Activated naive CD8-positive, alpha-beta T cell treated with anti-CD3 and anti-CD28 coated beads, Interleukin-2, amount 10 ng/mL, durations not matched to agents 7 days and 5 days (primary cell): ENCODE results near the gene CCDC171. TPM values are rescaled to one million over a fixed set of nuclear protein-coding genes. Genes with fewer than 3 reads are reported as not detected.

ENCODE experiments used
- ATAC-seq: fragments of 150-1000 bp; cut with Tn5 transposase; one replicate; pipeline ENCODE4 v1.10.0; 2021; ENCODE audit warnings: low read depth, moderate library complexity
- POLR2A ChIA-PET: fragments of 350-600 bp; sonication (Branson Sonifier 250); formaldehyde crosslinking; loops from one replicate; lab custom pipeline; 2021; ENCODE audit warnings: antibody characterized with exemption; lab: Charles Lee
- DNase-seq: peaks from one replicate; pipeline ENCODE4 v3.0.0; 2021
- H3K27ac Mint-ChIP-seq: one replicate; pipeline ENCODE4 v1.8.0; 2022; ENCODE audit warnings: mild to moderate bottlenecking, mixed read lengths
- H3K27me3 Mint-ChIP-seq: one replicate; pipeline ENCODE4 v1.8.0; 2022; ENCODE audit warnings: mild to moderate bottlenecking, moderate library complexity, mixed read lengths
- H3K36me3 Mint-ChIP-seq: one replicate; pipeline ENCODE4 v1.8.0; 2021; ENCODE audit warnings: mild to moderate bottlenecking, mixed read lengths
- H3K4me1 Mint-ChIP-seq: one replicate; pipeline ENCODE4 v1.8.0; 2021; ENCODE audit warnings: mixed read lengths
- H3K4me3 Mint-ChIP-seq: one replicate; pipeline ENCODE4 v1.8.0; 2022; ENCODE audit warnings: mild to moderate bottlenecking, moderate library complexity, mixed read lengths
- H3K9me3 Mint-ChIP-seq: one replicate; pipeline ENCODE4 v1.8.0; 2021; ENCODE audit warnings: mixed read lengths
- total RNA-seq, 2 experiments: library from RNA; stranded (reverse); gene quantifications; one replicate each; pipeline ENCODE4 v1.2.3, GENCODE V29; 2021

Gene CCDC171
- total RNA-seq, 2 experiments from 2014 or later, result 1.7 to 2.7 TPM

GRCh38 chr9:15927161-15927560 is 374.3 kb downstream of the CCDC171 start:
- Mint-ChIP-seq H3K9me3 (no peaks in the 10 kb centered on the region), H3K4me1 (no peaks in the 10 kb centered on the region)

GRCh38 chr9:15935661-15936305 is 382.9 kb downstream of the CCDC171 start:
- no peaks in the 10 kb centered on the region for H3K4me1 Mint-ChIP-seq
- no peak overlapping the region for H3K4me3 Mint-ChIP-seq
- H3K9me3 Mint-ChIP-seq, result peaks cover 2% of the 10 kb centered on the region
- no peaks in the 10 kb centered on the region for H3K36me3 Mint-ChIP-seq
- POLR2A ChIA-PET, result no interaction called here
- DNase-seq, result no peak
- ATAC-seq, result no peak
- no peaks in the 10 kb centered on the region for H3K27me3 Mint-ChIP-seq
- H3K27ac Mint-ChIP-seq, result no peak overlapping the region

More at GRCh38 chr9:15927161-15927560, 374.3 kb downstream of the CCDC171 start:
- no peak for DNase-seq
- Mint-ChIP-seq H3K36me3 (no peaks in the 10 kb centered on the region), H3K4me3 (no peak overlapping the region), H3K27me3 (no peaks in the 10 kb centered on the region), H3K27ac (no peak overlapping the region)
- ATAC-seq, result no peak
- POLR2A ChIA-PET, result no interaction called here

- Mint-ChIP-seq H3K27ac (no peak overlapping the region), H3K4me3 (no peak overlapping the region), H3K27me3 (no peaks in the 10 kb centered on the region), H3K4me1 (no peaks in the 10 kb centered on the region), H3K9me3 (peaks cover 2% of the 10 kb centered on the region), H3K36me3 (no peaks in the 10 kb centered on the region)
- POLR2A ChIA-PET, result no interaction called here
- no peak for ATAC-seq
- DNase-seq, result no peak
Observed at GRCh38 chr9:15936306-15936921, 383.6 kb downstream of the CCDC171 start.

DNA sequence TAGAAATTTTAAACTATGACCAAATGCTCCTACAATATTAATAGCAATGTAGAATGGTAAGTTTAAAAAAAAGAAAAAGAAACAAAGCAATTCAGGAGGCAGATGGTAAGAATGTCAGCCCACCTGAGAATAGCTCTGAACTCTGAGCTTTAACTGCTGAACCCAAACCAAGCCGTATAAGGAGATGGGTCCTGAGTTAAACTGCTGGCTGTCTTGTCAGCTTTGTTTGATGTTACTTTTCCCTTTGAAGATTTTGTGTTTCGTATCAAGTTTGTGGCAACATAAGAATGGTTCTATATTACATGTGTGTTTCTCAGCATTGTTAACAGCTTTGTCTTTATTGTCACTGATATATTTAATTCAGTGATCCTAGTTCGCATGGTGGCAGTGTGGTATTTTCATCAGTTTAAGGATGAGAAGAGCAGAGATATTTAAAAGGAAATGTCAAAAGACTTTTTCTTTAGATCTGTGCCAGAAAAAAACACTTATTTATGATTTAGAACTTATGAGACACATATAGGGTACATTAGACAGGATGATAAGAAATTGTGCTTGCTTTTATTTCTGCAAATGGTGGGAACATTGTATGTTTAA is 390.1 kb downstream of the CCDC171 start:
- ATAC-seq, result no peak
- Mint-ChIP-seq H3K9me3 (no peaks in the 10 kb centered on the region), H3K4me3 (no peak overlapping the region), H3K4me1 (no peaks in the 10 kb centered on the region), H3K36me3 (no peaks in the 10 kb centered on the region), H3K27me3 (no peaks in the 10 kb centered on the region), H3K27ac (no peak overlapping the region)
- DNase-seq, result no peak
- POLR2A ChIA-PET, result no interaction called here

GRCh38 chr9:15944341-15944740 is 391.5 kb downstream of the CCDC171 start:
- peaks cover 1% of the 10 kb centered on the region for H3K9me3 Mint-ChIP-seq
- H3K4me3 Mint-ChIP-seq, result no peak overlapping the region
- no peaks in the 10 kb centered on the region for H3K27me3 Mint-ChIP-seq
- no peak for DNase-seq
- POLR2A ChIA-PET, result no interaction called here
- ATAC-seq, result no peak
- no peaks in the 10 kb centered on the region for H3K36me3 Mint-ChIP-seq
- no peaks in the 10 kb centered on the region for H3K4me1 Mint-ChIP-seq
- no peak overlapping the region for H3K27ac Mint-ChIP-seq

- Mint-ChIP-seq H3K4me1 (peaks cover 1% of the 10 kb centered on the region), H3K27me3 (no peaks in the 10 kb centered on the region), H3K4me3 (no peak overlapping the region), H3K36me3 (peaks cover under 1% of the 10 kb centered on the region), H3K27ac (no peak overlapping the region), H3K9me3 (peaks cover under 1% of the 10 kb centered on the region)
- ATAC-seq (no peak), DNase-seq (no peak)
- POLR2A ChIA-PET, result no interaction called here
Observed at GRCh38 chr9:15959663-15960062, 406.8 kb downstream of the CCDC171 start.

DNA sequence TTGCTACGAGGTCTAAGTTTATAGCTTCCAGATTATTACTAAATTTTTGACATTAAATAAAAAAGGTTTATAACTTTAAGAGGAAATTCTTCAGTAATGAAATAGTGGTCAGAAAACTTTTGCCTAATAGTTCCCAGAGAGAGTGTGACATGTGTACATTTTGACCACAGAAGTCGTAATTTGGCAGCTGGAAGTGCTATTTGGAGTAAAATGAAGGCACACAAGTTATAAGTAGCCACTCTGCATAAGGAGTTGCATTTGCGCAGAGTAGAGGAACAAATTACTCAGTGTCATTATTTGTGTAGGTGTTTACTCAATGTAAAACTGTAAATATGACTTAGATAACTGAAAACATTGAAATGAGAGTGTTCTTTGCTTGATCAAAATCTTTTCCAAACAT is 408.4 kb downstream of the CCDC171 start:
- Mint-ChIP-seq H3K4me3 (no peak overlapping the region), H3K4me1 (peaks cover 1% of the 10 kb centered on the region), H3K27ac (no peak overlapping the region), H3K27me3 (no peaks in the 10 kb centered on the region), H3K36me3 (no peaks in the 10 kb centered on the region), H3K9me3 (no peaks in the 10 kb centered on the region)
- ATAC-seq (no peak), DNase-seq (no peak)
- POLR2A ChIA-PET, result no interaction called here

- no peak for ATAC-seq
- DNase-seq, result no peak
- POLR2A ChIA-PET, result no interaction called here
- H3K4me1 Mint-ChIP-seq, result no peaks in the 10 kb centered on the region
- H3K27me3 Mint-ChIP-seq, result no peaks in the 10 kb centered on the region
- no peak overlapping the region for H3K27ac Mint-ChIP-seq
- no peaks in the 10 kb centered on the region for H3K36me3 Mint-ChIP-seq
- no peaks in the 10 kb centered on the region for H3K9me3 Mint-ChIP-seq
- no peak overlapping the region for H3K4me3 Mint-ChIP-seq
Observed at GRCh38 chr9:15965246-15965745, 412.5 kb downstream of the CCDC171 start.

DNA sequence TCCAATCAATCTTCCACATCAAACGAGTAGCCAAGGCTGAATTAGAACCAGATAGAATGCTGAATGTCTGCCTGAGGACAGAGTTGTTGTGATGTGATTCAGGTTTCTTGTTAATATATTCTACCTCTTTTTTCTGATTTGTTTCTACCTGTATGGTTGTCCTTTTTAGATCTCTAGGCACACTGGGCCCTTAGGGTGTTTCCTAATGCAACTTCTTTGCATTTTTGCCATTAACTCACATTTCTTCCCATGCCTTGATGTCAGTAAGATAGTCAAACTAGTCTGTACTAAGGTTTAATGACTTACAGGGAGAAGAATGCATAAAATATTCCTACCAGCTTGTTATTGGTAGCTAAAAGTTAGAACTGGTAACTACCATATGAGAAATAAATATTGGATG is 413.6 kb downstream of the CCDC171 start:
- Mint-ChIP-seq H3K27me3 (no peaks in the 10 kb centered on the region), H3K4me1 (no peaks in the 10 kb centered on the region), H3K4me3 (no peak overlapping the region), H3K36me3 (no peaks in the 10 kb centered on the region), H3K9me3 (no peaks in the 10 kb centered on the region), H3K27ac (no peak overlapping the region)
- no peak for ATAC-seq
- DNase-seq, result no peak
- POLR2A ChIA-PET, result no interaction called here

DNA sequence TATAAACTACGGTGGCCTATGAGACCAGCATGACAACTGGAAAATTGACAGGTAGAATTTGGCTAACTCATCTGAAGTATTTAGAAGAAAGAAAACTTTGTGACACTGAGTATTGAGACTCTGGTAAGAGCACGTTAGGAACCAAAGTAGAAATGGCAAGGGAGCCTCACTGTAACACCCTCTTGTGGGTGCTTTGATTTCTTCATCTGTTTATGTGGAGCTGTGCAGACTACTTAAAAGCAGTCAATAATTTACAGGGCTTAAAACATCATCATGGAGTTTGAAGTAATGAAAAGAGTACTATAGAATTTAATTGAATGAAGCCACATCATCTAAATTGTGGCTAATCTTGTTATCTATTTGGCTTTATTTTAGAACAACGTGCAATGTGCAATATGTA is 414.2 kb downstream of the CCDC171 start:
- Mint-ChIP-seq H3K27ac (no peak overlapping the region), H3K4me1 (no peaks in the 10 kb centered on the region), H3K4me3 (no peak overlapping the region), H3K27me3 (no peaks in the 10 kb centered on the region), H3K36me3 (no peaks in the 10 kb centered on the region), H3K9me3 (no peaks in the 10 kb centered on the region)
- no peak for DNase-seq
- POLR2A ChIA-PET, result no interaction called here
- ATAC-seq, result no peak

DNA sequence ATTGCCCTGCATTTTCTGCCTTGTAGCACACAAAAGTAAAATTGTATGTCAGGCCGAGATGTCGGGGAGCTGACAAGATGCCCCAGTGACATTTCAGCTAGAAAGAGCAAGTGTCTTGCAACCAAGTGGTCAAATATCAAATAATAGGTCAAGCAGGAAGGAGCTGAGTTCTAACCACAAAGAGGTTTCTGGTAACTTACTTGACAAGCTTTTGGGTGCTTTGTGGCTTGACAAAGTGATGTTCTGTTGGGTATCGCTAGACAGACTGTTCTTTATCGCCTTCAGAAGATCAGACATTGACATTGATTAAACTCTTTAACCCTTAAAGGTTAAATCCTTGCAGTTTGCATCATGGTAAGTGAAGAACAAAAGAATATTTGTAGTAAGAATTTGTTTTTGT is 419.9 kb downstream of the CCDC171 start:
- no peaks in the 10 kb centered on the region for H3K36me3 Mint-ChIP-seq

GRCh38 chr9:15975101-15975778 is 422.4 kb downstream of the CCDC171 start:
- Mint-ChIP-seq H3K27ac (no peak overlapping the region), H3K9me3 (no peaks in the 10 kb centered on the region), H3K4me3 (no peak overlapping the region), H3K4me1 (peaks cover 3% of the 10 kb centered on the region), H3K27me3 (no peaks in the 10 kb centered on the region), H3K36me3 (no peaks in the 10 kb centered on the region)
- POLR2A ChIA-PET, result no interaction called here
- DNase-seq (no peak), ATAC-seq (no peak)

More for the DNA sequence above, 419.9 kb downstream of the CCDC171 start:
- Mint-ChIP-seq H3K9me3 (no peaks in the 10 kb centered on the region), H3K4me3 (no peak overlapping the region), H3K27ac (no peak overlapping the region), H3K4me1 (peaks cover 3% of the 10 kb centered on the region), H3K27me3 (no peaks in the 10 kb centered on the region)
- DNase-seq, result no peak
- POLR2A ChIA-PET, result interaction anchor here (0.6 kb wide), 1 partner anchor 84 kb away, joined by 3 read pairs; no protein-coding TSS in a partner anchor
- no peak for ATAC-seq

DNA sequence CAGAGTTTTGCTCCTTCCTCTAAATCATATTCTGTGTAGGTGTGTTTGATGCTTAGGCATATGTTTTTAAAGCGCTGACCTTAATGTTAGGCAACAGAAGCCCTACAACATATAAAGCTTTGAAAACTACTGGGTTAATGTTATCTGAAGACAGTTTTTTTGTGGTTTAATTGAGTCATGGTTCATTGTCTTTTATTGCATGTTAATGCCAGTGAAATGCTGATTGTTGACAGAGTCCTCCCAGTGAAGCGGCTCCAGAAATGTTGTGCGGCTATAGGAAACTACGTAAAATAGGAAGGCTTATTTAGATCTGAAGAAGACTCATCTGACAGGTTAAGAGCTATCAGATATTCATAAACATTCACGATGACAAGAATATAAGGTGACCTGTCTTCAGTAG is 424.6 kb downstream of the CCDC171 start:
- Mint-ChIP-seq H3K4me3 (no peak overlapping the region), H3K9me3 (no peaks in the 10 kb centered on the region), H3K4me1 (peaks cover 3% of the 10 kb centered on the region), H3K27ac (no peak overlapping the region), H3K27me3 (no peaks in the 10 kb centered on the region), H3K36me3 (no peaks in the 10 kb centered on the region)
- DNase-seq (no peak), ATAC-seq (no peak)
- POLR2A ChIA-PET, result no interaction called here
